Stimulated activated naive CD8-positive, alpha-beta T cell treated with anti-CD3 and anti-CD28 coated beads, Interleukin-15, Interleukin-2, amounts not matched to agents 100 U/mL and 50 U/mL, for 24 hours (primary cell): ENCODE results near the gene CC2D1B.
"Not testable (repeated sequence)": the region's sequence is repeated elsewhere in the genome, so short reads cannot be mapped to it uniquely, and the experiment has no call there.

Source experiments
- ATAC-seq: fragments of 150-1000 bp; cut with Tn5 transposase; one replicate; pipeline ENCODE4 v1.10.0; 2021
- DNase-seq: peaks from one replicate; pipeline ENCODE4 v3.0.0; 2021

Gene CC2D1B, protein sequence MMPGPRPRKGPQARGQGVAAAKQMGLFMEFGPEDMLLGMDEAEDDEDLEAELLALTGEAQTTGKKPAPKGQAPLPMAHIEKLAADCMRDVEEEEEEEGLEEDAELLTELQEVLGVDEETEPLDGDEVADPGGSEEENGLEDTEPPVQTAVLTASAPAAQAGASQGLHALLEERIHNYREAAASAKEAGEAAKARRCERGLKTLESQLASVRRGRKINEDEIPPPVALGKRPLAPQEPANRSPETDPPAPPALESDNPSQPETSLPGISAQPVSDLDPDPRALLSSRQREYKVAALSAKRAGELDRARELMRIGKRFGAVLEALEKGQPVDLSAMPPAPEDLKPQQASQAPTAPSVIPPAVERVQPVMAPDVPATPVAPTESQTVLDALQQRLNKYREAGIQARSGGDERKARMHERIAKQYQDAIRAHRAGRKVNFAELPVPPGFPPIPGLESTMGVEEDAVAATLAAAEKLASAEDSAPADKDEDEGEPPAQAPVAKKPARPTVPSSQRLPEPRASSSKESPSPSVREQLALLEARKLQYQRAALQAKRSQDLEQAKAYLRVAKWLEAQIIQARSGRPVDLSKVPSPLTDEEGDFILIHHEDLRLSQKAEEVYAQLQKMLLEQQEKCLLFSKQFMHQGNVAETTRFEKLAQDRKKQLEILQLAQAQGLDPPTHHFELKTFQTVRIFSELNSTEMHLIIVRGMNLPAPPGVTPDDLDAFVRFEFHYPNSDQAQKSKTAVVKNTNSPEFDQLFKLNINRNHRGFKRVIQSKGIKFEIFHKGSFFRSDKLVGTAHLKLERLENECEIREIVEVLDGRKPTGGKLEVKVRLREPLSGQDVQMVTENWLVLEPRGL

DNA sequence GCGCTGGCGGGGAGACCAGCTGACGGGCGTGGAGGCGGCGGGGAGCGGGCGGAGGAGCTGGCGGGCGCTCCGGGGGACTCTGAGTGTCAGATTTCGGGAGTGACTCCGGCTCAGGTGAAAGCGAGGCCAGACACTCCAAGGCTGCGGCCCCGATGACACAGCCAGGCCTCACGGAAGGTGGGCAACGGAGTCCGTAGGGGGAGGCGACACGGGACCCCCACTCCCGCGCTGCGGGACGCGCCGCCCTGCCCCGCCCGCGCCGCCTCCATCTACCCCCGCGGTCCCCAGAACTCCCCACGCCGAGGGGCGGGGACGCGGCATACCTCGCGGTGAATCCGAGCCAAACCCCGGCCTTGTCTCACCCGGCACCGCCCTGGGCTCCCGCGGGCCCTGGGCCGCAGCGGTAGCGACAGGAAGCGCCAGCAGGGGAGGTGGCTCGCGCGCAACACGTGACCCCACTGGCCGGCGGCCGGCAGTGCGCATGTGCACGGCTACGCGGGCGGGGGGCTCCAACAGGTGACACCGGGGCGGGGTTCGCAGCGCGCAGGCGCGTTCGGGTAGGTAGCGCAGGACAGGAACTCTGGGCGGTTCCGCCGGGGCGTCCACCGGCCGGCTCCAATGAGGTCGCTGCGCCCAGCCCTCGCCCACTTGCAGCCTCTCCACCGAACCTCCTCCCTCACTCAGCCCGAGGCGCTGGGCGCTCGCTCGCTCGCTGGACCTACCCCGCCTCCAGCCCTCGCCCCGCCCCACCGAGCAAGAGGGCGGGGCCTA, at the start of gene CC2D1B:
Gene CC2D1B (minus strand): TSS at position 460 of the 771 bp plus-strand sequence. CDS start 1,585 bp downstream, outside the sequence.
- ATAC-seq (peak; percentile 97), DNase-seq (peak; percentile 100)

DNA sequence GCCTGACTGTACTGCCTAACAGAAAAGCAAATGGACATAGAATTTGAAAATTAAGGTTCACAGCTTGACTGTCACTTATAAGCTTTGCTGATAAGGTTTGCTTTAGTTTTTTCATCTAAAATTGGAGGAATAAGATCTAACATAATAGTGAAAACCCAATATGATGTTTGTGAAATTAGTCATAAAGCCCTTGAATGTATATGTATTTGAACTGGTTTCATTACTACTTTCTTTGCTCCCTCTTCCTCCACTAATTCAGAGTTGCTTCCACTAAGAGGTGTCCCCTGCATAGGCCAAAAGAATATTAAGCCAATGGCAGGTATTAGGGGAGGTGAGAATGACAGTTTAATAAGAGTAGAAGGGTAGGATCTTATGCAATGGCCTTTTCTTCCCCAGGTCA, 48.9 kb upstream of the CC2D1B start:
- DNase-seq (no peak), ATAC-seq (no peak)

DNA sequence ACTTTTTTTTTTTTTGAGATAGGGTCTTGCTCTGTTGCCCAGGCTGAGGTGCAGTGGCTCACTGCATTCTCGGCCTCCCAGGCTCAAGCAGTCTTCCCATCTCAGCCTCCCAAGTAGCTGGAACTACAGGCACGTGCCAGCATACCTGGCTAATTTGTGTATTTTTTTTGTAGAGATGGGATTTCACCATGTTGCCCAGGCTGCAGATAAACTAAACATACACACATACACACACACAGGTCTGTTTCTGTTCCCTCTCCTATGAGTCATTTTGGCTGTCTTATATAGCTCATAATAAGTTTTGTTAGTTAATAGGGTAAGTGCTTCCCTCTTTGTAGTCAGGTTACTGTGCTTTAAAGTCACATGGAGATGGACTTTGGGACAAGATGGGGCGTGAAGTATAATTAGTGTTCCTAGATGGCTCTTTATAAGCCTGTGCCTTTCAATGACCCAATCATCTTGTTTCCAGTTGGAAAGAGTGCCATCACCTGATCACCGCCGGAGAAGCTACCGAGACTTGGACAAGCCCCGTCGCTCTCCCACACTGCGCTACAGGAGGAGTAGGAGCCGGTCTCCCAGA, 47.5 kb upstream of the CC2D1B start:
- ATAC-seq (no peak), DNase-seq (no peak)

DNA sequence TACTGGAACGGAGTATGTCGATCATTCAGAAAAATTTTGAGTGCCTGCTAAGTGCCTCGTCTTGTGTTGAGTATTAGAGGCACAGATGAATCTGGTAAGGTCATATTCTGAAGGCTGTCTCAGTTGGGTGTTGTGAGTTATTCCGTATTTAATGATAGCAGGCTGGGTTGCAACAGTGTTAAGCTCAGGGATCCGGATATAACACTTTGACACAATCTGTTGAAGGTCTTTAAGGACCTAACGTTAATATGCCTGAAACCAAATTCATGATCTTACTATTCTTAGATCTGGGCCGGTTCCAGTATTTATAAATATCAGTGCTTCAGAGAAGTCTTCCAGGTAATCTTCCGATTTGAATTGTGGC, 39.0 kb upstream of the CC2D1B start:
- DNase-seq (no peak), ATAC-seq (no peak)

DNA sequence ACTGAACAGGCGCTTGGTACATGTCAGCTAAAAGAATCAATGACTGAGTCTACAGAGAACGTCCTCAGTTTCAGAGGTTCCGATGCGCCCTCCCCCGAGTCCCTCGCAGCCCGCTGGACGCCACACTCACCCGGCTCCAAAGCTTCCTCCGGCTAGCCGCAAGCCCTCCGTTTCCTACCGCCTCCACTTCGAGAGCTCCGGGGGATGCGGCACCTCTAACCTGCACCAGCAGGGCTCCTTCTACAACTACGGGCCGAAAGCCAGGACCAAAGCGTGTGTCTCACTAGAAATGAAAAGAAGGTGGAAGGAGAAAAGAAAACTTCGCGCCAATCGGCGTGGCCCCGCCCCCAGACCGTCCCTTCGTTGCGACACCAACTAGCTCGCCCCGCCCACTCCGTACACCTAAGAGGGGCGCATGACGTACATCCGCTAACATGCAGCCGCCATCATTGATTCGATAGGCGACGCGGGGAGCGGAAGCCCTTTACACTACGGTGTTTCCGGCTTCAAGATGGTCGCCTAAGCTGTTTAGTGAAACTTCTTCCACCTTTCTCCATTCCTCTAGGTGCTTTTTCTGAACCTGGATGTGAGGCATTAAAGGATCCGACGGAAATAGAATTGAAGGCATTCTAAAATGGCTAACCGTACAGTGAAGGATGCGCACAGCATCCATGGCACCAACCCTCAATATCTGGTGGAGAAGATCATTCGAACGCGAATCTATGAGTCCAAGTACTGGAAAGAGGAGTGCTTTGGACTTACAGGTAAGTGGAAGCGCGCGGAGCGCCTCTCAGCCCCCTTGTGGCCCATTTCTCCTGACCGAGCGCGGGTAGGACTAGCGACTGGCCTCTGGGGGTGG, 38.3 kb upstream of the CC2D1B start, which contains the start of the genes ORC1 and PRPF38A:
Gene ORC1 (minus strand): TSS at position 308 of the 859 bp plus-strand sequence. CDS start 2,200 bp downstream, outside the sequence.
Gene PRPF38A (plus strand): TSS at position 487 of the 859 bp plus-strand sequence. CDS start 148 bp downstream, at position 635.
- DNase-seq, result peak; percentile 99
- ATAC-seq, result peak; percentile 94

DNA sequence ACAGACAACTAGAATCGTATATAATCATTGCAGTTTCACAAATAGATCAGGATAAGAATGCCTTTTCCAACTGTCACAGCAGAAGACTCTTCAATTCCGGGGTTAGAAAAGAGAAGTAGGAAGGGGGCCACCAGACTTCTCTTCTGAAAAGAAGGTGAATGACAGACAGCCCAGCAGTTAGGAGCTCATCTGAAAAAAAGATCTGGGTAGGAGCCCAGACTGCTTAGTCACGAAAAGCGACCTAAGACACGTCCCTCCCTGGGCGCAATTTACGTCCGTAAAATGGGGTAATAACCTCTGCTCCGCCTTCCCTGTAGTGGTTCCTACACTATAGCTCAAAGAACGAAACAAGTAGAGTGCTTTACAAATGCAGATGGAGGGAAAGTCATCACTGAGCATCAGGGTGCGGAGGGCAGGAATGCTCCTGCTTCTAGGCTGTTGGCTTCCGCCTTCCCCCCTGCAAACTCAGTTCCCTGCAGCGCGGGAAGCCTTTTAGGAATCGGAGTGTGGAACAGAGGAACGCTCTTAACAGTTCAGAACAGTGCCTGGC, 37.6 kb upstream of the CC2D1B start:
- ATAC-seq, result peak; percentile 61
- peak; percentile 53 for DNase-seq

DNA sequence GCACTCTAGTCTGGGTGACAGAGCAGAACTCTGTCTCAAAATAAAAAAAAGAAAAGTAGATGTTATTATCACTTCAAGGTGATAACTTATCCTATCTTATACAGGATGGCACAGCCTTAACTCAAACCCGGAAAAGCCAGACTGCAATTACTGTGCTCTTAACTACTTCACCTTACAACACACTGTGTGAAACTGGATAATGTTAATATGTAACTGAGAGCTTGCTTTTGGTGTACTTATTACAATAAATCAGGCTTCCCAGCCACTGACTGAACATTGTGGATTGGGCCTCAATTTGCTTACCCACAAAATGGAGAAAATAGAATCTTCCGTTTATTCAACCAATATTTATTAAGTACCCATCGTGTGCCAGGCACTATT, 36.8 kb upstream of the CC2D1B start:
- DNase-seq (no peak), ATAC-seq (no peak)

DNA sequence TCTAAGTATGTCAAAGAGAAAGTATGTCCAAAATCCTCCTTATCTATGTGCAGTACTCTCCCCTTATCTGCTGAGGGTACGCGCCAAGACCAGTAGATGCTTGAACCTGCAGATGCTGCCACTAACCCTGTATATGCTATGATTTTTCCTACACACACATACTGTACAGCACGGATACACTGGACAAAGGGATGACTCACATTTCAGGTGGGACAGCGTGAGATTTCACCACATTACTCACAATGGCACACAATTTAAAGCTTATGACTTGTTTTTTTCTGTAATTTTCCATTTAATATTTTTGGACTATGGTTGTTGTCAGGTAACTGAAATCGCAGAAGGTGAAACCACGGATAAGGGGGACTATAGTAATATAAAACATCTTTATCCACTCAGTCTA, 34.1 kb upstream of the CC2D1B start:
- DNase-seq, result no peak
- ATAC-seq, result no peak

DNA sequence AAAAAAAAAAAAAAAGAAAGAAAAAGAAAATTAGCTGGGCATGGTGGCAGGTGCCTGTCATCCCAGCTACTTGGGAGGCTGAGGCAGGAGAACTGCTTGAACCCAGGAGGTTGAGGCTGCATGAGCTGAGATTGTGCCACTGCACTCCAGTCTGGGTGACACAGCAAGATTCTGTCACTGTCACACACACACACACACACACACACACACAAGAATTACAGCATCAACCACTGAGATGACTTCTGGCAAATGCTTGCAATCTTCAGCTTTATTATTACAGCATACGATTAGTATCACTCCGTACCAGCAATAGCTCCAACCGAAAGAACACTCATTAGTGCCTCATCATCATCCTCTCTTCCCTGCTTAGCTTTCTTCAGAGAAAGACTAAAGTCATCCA, 33.6 kb upstream of the CC2D1B start:
- no peak for ATAC-seq
- DNase-seq, result no peak

DNA sequence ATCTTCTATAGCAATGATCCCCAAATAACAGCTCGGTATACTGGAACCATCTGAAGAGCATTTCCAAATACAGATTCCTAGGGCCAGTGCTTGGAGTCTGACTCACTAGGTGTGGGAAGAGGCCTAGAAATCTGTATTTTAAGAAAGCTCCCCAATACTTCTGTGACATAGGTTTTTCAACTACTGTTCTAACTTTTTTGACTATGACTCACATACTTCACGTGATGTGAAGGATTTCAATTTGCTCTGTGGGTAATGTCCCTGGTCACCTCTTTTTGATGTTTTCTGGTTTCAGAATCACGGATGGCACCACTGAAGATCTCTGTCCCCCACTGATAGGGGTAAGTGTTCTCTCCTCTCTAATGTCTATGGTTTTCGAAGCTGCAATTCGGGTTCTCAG, 27.2 kb upstream of the CC2D1B start:
- DNase-seq (no peak), ATAC-seq (no peak)

DNA sequence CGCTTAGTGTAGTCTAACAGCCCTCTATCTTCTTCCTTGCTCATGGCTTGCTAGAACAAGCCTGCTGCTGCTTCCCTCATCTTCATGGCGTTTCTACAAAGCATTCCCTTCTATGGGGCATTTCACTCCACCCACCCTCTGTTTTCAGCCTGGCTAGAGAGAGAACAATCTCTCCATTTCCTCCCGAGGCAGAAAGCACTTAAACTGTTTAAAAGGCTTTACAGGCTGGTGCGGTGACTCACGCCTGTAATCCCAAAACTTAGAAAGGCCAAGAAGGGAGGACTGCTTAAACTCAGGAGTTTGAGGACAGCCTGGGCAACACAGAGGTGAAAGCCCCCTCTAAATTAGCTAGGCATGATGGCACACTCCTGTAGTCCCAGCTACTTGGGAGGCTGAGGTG, 20.5 kb upstream of the CC2D1B start:
- no peak for DNase-seq

DNA sequence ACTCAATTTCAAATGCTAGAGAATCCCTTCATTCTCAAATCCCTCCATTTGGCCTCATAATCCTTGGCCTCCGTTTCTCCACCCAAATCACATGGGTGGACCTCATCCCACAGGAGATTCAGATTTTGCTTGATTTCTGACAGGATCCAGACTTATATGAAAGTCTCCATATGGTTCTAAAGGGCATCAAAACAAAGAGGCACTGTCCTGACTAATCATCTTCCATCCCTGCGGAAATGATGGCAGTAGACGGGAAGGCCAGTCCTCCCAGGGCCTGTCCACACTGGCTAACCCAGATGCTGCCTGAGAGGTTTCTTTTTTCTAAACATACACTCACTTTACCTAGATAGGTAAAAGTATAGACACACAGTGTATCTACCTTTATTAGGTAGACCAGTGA, 19.4 kb upstream of the CC2D1B start:
- no peak for ATAC-seq
- DNase-seq, result no peak

More for the DNA sequence above, 20.5 kb upstream of the CC2D1B start:
- ATAC-seq, result no peak

DNA sequence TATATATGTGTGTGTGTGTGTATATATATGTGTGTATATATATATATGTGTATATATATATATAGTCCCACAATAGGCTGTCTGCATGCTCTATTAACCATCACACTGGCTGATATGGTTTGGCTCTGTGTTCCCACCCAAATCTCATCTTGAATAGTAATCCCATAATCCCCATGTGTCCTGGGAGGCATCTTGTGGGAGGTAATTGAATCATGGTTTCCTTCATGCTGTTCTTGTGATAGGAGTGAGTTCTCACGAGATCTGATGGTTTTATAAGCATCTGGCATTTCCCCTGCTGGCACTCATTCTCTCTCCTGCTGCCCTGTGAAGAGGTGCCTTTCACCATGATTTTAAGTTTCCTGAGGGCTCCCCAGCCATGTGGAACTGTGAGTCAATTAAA, 3.8 kb upstream of the CC2D1B start:
- not testable (repeated sequence) for DNase-seq, ATAC-seq

DNA sequence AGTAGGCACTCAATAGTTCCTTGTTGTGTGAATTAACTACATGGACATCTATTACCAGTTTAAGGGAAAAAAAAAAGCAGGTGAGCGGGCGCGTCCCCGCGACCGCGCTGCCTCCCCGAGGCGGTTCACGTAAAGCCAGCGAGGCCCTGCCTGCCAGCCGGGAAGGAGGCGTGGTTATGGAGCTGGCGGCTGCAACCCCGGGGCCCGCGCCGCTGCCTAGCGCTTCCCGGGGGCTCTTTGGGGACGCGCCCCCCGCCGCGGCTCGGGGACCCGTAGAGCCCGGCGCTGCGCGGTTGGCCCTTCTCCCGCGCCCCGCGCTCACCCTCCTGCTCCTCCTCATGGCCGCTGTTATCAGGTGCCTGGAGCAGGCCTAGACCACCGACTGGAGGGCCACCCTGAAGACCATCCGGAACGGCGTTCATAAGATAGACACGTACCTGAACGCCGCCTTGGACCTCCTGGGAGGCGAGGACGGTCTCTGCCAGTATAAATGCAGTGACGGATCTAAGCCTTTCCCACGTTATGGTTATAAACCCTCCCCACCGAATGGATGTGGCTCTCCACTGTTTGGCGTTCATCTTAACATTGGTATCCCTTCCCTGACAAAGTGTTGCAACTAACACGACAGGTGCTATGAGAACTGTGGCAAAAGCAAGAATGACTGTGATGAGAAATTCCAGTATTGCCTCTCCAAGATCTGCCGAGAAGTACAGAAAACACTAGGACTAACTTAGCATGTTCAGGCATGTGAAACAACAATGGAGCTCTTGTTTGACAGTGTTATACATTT, 2.6 kb upstream of the CC2D1B start:
- no peak for ATAC-seq

DNA sequence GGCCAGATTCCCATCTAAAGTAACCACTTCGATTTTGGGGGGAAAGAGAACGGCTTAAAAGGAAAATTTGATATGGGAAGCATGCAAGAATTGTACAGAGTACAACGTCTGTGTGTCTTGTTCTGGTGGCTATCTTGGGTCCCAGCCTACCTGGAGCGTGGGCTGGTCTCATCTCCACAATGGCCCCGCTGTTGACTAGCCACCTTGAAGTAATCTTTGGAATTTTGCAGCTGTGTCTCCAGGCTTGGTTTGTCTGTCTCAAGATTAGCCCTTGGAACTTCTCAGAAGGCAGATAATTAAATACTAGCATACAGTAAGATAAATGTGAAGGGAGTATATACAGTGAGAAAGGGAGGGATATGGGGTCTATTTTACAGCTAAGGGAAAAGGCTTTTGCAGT, 1.3 kb upstream of the CC2D1B start:
- no peak for DNase-seq
- ATAC-seq, result no peak

More for the DNA sequence above, 2.6 kb upstream of the CC2D1B start:
- DNase-seq, result peak; percentile 66

DNA sequence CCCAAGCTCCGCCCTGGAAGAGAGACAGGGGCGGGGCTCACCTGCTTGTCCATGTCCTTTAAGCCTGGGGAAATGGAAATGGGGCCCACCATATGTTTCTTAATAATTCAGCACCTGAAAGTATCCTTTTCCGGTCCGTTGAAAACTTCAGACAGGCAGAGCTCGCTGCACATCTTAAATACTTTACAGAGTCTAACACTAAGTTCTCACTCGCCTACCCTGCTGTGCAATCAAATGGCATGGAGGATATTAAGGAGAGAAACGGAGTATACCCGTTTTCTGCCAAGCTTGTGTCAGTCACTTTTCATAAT, 467 bp upstream of the CC2D1B start:
- DNase-seq (no peak), ATAC-seq (no peak)

DNA sequence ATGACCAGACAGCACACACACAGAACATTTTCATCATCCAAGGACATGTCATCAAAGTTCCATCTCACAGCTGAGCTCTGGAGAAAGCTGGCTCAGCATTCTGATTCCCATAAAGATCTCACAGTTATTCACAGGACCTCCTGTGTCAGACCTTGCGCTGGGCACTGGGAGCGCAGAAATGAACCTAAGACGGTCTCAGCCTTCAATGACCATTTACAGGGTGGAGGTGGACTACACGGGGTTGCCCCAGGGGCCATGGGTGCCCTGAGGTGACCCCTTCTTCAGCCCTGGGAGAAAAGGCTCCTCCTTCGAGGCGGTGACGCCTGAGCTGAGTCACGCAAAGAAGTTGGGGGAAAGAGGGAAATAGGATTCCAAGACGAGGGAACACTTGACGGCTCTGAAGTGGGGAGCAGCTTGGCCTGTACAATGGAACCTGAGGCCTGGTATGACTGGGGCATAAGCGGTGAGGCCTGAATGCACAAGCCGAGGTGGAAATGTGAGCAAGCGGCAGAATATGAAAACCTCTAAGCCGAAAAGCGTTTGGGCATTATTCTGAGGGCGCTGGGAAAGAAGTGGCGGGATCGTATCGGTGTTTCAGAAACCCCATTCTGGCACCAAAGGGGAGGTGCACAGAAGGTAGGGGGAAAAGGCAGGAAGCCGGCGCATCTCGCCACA, 797 bp downstream of the CC2D1B start:
- DNase-seq, result peak; percentile 33
- ATAC-seq, result no peak

DNA sequence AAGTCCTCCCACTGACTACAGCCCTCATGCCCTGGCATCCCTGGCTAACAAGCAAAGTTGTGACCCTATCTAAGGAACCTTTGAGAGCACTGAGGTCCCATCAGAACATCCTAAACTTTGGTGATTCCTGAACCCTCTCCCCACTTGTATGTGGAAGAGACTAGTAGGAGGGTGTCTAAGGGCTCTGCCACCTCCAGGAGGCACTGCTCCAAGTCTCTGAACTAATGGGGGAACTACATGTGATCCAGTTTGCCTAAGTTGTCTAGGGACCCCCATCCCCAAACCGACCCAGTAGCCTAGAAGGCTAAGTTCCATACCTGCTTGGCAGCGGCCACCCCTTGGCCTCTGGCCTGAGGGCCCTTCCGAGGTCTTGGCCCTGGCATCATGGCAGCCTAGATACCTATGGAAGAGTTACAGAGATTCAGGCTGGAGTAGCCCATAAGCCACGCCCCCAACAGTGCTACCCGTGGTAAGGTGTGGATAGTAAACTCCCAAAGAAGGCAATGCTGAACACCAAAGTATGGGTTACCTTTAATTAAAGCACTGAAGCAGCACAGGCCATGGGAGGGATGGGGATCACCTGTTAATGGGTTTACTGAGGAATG, 1.7 kb downstream of the CC2D1B start:
- DNase-seq (peak; percentile 13), ATAC-seq (no peak)

DNA sequence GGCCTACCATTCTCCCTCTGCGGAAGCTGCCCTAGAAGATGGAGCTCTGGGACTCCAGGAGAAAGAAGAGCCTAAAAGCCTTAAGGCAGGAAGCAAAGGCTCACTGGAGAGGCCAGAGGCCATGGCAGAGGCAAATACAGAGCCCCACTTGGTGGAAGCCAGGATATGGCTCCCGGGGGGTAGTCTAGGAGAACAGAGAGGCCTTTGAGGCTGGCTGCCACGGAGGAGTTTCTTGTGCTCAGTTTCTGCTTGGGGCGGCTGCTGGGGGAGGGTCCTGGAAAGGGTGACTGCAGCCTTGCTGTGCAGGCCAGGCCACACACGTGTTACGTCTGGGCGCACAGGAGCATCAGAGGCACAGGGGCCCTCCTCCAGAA, 5.4 kb downstream of the CC2D1B start:
- DNase-seq, result no peak
- no peak for ATAC-seq
